Thyroid gland (tissue), 4 donors: Measurements from ENCODE around the gene DBET.
"Not testable (repeated sequence)": the region's sequence is repeated elsewhere in the genome, so short reads cannot be mapped to it uniquely, and the experiment has no call there.

ENCODE experiments used
- POLR2A ChIP-seq, 2 donors: fragments of 450-650 bp; IDR thresholded peaks; one replicate each; pipeline ENCODE4 v1.6.1; 2017; ENCODE audit warnings: antibody characterized with exemption in 2 of 2, mild to moderate bottlenecking in 2 of 2, moderate library complexity in 1 of 2
- TF ChIP-seq, protein P1 (sequence below), 6 experiments: fragments of 200-600 bp in 3 of 6; fragments of 450-650 bp in 3 of 6; sonication (generic) in 3 of 6; IDR thresholded peaks; one replicate each; pipeline ENCODE4 v1.5.1; 2016 to 2019; ENCODE audit warnings: antibody characterized with exemption in 6 of 6, mild to moderate bottlenecking in 2 of 6, inconsistent platforms in 1 of 6, moderate library complexity in 1 of 6

- TF ChIP-seq, protein P1, sequence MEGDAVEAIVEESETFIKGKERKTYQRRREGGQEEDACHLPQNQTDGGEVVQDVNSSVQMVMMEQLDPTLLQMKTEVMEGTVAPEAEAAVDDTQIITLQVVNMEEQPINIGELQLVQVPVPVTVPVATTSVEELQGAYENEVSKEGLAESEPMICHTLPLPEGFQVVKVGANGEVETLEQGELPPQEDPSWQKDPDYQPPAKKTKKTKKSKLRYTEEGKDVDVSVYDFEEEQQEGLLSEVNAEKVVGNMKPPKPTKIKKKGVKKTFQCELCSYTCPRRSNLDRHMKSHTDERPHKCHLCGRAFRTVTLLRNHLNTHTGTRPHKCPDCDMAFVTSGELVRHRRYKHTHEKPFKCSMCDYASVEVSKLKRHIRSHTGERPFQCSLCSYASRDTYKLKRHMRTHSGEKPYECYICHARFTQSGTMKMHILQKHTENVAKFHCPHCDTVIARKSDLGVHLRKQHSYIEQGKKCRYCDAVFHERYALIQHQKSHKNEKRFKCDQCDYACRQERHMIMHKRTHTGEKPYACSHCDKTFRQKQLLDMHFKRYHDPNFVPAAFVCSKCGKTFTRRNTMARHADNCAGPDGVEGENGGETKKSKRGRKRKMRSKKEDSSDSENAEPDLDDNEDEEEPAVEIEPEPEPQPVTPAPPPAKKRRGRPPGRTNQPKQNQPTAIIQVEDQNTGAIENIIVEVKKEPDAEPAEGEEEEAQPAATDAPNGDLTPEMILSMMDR (IDR thresholded peaks at IDR 0.05) = not testable (repeated sequence)
- not testable (repeated sequence) for TF ChIP-seq POLR2A (IDR thresholded peaks at IDR 0.05)
These were observed 41.6 kb upstream of the DBET start for GRCh38 chr4:190022614-190023281.
